Measurements from ENCODE around the gene CHRNA5.

Gene CHRNA5

GRCh38 chr15:78642331-78642730 is 77.0 kb downstream of the CHRNA5 start:
- DNase-seq (ENCODE audit: low read depth, low spot score) = no peak
- H3K4me3 ChIP-seq (ENCODE audit: low read depth, low read length) = no peak overlapping the region
- in situ Hi-C loops (cut with HindIII; ENCODE audit: low sequenced_read_pairs) = no loop called here
- TF ChIP-seq CTCF (IDR thresholded peaks at IDR 0.05; ENCODE audit: low read depth, low read length) = no peak

Data from astrocyte of the spinal cord (primary cell).